NCI-H2196 (cell line): ENCODE measurements around the gene UBE3A.
A peak's percentile ranks its signal among the peaks of the same experiment; 100 is the strongest.
"Not testable (repeated sequence)": the region's sequence is repeated elsewhere in the genome, so short reads cannot be mapped to it uniquely, and the experiment has no call there.

Experiments used
- DNase-seq: peaks from one replicate; lab custom pipeline; 2025; ENCODE audit not compliant: unreplicated experiment; lab: John Stamatoyannopoulos, UW

The UBE3A gene

DNA sequence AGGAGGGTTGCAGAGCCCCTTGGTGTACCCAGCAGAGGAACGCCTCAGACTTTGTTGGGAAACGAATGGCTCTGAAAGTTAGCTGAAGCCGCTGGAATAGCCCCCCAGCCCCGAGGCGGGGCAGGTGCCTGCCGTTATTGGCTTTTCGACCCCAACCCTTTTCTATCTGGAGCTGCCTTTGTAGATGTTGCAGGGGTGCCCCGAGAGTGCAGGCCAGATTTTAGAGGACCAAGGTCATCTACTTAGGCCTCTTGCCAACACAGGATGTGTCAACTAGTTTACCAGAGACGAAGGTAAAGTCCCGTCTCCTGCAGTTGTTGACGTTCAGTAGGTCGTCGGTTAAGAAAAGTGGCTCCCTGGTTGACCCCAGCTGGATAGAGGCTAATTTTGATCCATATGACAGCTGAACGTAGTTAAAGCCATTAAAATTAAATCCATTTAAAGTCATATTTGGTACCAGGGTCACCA, 579 bp upstream of the UBE3A start:
- peak; percentile 23 for DNase-seq

DNA sequence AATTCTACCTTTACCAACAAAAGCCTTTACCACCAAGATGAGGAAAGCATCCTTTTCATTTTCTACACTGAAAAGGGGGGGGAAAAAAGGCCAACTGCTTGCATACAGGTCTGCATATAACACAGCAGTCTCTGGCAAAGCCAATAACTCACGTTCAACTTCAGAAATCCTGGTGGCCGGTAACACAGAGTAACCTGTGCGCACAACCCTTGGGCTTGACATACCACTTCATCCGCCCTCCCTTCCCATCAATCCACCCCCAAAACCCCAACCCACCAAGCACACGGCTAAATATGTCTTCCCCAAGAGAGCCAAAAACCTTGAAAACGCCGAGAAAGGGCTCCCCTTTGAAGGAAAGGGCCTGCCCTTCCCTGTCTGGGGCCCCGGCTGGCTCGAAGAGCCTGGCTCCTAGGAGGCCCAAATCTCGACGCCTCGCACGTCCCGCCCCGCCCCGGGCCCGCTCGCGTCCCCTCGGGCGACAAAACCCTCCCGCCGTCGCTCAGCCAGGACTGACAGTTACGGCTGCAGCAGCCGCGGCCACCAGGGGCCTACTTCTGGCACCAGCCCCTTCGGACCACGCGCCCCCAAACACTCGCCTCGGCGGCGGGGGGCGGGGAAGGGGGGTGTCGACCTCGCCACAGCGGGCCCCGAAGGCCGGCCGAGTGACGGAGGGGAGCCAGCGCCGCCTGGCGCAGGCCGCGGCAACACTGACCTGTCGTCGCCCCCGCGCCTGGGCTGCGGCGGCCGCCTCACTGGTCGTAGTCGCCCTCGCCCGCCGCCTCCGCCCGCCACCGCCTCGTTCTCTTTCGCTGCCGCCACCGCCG, 835 bp downstream of the UBE3A start:
- DNase-seq, result no peak

DNA sequence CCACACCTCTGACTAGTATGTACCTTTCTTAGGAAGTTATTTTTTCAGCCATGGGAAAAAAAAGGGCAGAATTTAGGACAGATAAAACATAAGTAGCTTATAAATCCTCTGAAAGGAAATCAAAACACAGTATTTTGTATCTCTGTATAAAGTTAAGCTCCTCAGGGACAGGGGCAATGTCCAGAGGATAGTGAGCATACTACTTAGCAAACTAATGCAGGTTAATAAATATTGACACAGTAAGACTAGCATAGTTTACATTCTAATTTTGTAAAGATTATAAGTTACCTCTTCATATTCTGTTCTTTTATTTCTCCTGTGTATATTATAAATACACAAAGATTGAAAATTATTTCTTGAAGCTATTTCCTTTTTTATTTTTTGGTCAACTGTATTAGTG, 2.1 kb downstream of the UBE3A start:
- no peak for DNase-seq

DNA sequence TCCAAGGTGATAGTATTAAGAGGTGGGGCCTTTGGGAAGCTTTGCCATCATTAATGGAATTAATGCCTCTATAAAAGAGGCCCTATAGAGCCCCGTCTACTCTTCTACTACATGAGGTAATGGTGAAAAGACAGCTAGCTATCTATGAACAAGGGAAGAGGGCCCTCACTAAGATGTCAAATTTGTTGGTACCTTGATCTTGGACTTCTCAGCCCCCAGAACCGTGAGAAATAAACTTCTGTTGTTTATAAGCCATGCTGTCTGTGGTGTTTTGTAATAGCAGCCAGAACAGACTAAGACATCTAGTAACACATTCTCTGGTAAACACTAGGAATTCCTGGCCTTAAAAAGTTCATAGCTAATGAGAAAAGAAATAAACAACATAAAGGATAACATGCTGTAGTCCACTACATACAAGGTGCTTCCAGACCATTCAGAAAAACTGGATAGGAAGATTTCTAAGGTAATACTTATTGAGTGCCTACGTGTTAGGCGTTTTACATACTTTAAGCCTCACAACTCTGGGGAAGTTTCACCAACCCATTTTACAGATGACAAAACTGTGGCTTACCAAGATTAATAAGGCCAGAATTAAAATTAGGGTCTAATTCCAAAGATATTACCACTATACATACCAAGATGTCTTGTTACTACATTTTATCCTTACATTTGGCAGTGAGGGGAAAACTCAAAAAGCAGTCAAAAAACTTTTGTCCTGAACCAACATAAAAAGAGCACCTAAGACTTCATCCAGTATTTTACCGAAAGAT, 3.2 kb downstream of the UBE3A start:
- no peak for DNase-seq

DNA sequence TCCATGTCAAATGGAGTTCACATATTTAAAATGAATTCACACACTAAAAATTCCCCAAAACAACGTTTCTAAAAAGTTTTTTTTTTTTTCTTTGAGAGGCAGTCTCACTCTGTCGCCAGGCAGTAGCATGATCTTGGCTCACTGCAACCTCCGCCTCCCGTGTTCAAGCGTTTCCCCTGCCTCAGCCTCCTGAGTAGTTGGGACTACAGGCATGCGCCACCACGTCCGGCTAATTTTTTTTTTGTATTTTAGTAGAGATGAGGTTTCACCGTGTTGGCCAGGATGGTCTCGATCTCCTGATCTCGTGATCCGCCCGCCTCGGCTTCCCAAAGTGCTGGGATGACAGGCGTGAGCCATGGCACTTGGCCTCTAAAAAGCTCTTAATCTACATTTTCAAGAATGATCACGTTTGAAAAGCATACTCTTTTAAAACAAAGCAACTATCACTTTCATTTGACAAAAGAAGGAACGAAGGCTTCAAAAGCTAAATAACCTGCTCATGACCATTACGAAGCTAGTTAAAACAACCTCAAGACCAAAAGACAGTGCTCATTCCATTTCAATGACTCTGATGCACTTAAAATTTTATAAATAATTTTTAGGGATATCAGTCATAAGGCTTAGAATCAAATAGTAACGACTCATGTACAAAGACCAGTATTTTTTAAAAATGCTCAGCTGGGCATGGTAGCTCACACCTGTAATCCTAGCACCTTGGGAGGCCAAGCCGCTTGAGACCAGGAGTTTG, 5.5 kb downstream of the UBE3A start:
- DNase-seq, result no peak

DNA sequence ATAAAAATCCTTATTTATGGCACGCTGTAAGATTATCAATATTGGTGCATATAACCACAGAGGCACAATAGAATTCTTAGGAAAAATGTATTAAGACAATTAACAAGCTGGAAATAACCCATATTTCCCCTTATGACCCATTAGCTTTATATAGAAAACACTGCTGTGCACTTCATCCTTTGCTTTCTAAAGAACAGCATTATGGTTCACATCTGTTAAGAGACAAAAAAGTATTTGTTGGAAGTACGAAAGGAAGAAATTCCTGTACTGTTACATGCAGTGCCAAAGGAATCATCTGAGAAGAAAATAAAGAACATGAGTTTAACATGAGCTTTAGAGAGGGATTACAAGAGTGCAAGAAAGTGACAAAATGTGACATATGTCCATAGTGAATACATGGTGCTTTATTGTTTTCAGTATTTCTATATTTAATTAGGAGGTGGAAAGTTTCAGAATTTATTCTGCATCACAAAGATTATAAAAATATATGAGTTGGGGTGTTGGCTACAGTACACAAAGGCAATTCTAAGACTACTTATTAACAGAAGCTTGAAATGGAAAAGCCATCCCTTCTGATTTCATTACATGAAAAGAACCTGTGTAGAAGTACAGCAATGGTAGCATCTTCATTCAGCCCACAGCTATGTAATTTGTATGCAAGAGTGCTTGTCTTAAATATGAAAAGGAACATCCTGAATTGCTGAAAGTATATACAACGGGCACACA, 6.8 kb downstream of the UBE3A start:
- no peak for DNase-seq

DNA sequence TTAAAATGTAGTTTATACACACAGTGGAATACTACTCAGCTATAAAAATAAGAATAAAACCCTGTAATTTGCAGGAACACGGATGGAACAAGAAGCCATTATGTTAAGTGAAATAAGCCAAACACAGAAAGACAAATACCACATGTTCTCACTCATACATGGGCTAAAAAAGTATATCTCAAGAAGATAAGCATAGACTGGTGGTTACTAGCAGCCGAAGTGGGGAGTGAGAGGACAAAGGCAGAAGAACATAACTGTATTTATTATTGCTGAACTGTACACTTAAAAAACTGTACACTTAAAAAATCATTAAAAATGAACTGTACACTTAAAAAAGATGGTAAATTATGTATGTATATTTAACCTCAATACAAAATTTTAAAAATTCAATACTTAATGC, 11.0 kb downstream of the UBE3A start:
- no peak for DNase-seq

DNA sequence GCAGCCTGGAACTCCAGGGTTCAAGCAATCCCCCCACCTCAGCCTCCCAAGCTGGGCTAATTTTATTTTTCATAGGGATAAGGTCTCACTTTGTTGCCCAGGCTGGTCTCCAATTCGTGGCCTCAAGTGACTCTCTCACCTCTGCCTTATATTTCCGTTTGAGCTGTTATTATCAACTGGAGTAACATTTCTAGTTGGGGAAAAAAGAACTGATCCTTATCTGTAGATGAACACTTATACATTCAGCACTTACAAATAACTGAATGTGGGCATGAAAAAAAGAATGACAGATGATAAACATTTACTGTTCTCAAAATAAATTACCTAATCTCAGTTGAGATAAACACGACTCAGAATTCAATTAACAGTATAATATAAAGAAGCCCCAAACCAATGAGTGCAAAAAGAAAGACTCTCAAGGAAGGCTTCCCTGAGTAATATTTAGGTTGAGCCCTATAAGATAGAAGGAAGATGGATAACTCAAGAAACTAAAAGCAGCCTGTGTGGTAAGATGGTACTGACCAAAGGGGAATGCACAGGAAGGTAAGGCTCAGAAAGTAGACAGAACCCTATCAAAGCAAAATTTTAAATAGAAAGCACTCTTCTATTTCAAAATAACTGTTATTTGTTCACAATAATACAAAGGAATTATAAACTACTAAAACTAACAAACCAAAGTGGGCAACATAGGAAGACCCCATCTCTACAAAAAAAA, 11.8 kb downstream of the UBE3A start:
- no peak for DNase-seq

DNA sequence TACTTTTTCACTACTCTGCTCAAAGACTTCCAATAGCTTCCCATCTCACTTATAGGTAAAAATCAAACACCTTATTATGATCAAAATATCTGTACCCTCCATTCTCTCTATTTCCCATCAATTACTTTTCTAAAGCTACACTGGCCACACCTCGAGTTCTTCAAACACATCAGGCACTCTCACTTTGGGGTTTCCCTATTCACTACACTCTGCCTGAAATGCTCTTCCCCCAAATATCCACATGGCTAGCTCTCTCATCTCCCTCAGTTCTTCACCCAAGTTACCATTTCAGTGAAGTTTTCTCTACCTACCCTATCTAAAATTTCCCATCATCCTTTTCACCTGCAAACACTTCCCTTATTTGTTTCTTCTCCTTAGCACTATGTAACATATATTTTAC, 14.8 kb downstream of the UBE3A start:
- no peak for DNase-seq

DNA sequence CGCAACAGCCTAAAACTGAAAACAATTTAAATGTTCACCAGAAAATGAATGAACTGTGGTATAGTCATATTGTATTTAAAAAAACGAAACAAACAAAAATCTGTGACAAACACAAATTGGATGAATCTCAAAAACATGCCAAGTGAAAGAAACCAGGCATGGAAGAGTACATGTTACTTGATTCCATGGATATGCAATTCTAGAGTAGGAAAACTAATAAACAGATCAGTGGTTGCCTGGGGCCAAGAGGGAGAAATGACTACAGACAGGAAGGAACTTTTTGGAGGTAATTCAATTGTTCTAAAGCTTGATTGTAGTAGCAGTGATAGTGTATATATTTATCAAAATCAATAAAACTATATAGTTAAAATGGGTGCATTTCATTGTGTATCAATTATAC, 16.8 kb downstream of the UBE3A start:
- DNase-seq, result no peak

DNA sequence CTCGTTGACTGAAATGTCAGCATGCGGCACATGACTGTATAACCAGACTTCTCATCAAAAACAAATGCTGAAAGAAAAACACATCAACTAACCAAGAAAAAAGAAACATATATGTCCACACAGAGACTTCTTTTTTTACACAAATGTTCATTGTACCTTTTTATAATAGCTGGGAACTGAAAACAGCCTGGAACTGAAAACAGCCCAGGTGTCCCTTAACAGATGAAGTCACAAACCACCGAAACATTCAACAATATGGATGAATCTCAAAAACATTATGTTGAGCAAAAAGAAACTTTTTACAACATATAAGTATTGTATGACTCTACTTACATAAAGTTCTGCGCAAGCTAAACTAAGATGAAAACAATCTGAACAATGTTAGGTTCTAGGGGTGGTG, 20.6 kb downstream of the UBE3A start:
- no peak for DNase-seq

DNA sequence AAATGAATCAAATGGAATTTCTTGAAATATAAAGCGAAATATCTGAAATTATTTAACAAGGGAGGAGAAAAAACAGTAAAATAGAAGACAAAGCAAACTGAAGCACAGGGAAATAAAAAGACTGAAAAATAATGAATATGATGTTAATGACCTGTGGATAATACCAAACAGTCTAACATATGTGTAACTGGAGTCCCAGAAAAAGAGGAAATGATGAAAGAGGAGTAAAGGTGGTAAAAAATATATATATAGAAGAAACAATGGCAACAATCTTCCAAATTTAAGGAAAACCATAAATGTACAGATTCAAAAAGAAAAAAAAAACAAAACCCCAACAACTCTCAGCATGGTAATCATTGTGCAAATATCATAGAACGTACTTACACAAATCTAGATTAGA, 21.2 kb downstream of the UBE3A start:
- no peak for DNase-seq

DNA sequence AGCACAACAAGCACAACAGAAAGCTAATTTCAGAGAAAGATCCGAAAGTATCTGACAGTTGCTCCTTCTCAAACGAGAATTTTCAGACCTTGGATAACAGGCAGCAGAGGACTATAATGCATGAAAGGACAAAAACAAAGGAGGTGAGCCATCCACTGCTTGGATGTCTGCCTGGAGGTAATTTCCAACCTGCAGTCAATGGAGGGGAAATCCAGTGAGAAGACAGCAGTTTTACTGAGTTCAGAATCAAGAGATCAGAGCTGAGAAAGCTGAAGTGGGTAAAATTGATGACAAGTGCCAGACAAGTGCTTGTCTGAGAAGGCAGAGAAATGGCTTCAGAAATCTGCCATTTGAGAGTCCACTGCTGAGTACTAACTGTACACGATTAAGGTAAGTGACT, 22.1 kb downstream of the UBE3A start:
- peak; percentile 8 for DNase-seq

DNA sequence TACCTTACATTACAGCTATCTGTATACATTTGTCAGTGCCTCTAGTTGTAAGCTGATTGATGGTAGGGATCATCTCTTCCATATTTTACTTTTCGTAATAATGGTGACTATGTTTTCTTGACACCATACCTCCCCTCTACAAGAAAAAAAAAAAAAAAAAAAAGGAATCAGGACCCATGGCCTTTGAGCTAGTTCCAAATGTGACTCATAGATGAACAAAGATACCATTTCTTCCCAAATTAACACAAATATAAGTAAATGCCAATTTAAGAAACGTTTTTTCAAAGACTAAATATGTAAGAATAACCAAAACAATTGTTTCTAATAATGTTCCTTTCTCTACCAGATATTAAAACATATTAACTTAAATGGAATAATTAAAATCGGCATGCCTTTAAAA, 23.1 kb downstream of the UBE3A start:
- no peak for DNase-seq

DNA sequence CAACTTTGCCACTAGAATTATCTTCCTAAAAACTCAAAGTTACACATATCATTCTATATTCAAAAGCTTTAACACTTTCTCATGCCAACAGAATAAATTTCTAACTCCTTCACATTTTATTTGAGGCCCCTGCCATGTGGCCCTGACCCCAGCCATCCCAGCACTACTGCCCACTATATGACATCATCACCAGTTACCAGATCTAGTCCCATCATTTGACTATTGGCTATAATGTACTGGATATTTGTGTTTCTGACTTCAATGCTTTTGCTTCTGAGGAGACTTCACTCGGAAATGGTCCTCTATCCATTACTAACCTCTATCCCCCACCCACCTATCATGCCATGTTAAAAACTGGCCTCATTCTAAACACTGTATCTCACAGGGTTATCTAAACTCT, 23.6 kb downstream of the UBE3A start:
- no peak for DNase-seq

DNA sequence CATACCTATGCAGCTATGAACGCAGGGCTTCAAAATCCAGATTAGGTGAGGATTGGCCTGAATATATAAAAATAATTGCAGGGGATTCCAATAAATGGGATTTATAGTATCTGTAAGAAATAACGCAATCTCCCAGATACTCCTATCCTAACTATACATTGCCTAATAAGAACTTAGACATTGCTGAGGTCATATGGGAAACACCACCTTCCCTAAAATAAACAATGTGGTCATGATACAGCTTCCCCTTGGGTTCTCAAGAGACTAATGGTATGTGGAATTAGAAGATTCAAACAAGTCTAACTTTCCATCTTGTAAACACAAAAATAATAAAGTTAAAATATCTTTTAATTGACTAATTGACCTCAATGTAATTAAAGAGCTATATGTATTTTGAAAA, 28.2 kb downstream of the UBE3A start:
- no peak for DNase-seq

DNA sequence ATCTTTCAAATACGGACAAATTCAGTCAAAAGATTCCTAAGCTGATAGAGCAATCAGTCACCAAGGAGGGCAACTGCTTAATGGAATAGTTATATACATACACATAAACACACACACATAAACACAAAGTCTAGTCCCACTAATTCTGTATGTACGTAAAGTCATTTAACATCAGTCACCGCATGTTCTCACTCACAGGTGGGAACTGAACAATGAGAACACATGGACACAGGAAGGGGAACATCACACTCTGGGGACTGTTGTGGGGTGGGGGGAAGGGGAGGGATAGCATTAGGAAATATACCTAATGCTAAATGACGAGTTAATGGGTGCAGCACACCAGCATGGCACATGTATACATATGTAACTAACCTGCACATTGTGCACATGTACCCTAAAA, 29.1 kb downstream of the UBE3A start:
- DNase-seq, result not testable (repeated sequence)

DNA sequence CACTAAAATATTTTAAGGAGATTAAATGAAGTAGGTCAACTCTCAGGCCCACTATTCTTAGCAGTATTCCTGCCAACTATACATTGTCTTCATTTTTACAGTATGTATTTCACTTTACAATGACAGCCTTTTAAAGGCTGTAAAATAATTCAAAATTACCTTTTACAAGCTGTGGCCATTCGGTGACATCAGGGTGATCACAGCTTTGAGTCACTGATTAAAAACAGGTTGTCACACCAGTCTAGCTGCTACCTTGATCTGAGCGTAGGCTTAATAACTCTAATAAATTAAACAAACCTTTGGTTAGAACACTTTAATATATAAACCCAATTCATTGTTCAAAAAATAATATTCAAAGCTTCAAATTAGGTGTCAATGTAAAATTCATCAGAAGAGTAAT, 29.9 kb downstream of the UBE3A start:
- DNase-seq, result no peak

DNA sequence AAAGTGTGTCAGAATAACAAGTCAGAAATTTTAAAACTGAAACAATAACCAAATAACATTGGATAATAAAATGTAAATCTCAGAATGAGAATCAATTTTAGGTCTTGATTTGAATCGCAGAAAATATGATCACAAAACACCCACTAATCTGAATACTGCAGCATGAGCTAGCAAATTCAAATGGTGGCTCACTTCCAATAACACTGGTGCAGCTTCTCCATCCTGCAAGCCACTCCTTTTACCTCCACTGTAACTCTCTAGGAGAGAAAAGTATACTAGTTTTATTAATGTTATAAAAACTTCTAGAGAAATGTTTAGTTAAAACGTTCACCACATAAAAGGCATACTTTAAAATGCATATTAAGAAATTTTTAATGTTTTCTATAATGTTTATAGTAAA, 30.4 kb downstream of the UBE3A start:
- no peak for DNase-seq

DNA sequence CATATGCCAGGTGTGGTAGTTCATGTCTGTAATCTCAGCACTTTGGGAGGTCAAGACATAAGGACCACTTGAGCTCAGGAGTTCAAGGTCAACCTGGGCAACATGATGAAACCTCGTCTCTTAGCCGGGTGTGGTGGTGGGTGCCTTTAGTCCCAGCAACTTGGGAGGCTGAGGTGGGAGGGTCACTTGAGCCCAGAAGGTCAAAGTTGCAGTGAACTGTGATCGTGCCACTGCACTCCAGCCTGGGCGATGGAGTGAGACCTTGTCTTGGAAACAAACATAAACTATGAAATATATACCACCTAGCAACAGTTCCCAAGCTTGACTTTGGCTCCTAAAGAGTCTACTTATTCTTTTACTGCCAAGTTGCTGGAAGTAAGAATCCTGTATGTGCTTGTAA, 30.9 kb downstream of the UBE3A start:
- DNase-seq, result no peak
